VCaP (cell line): ENCODE data around the gene LMTK3.

Experiments
- H3K27ac ChIP-seq: fragments of 450-650 bp; 2 replicates; pipeline ENCODE4 v1.5.1; 2017
- CTCF ChIP-seq: fragments of 450-650 bp; conservative IDR thresholded peaks from 2 replicates; pipeline ENCODE4 v1.5.1; 2017; ENCODE audit warnings: mild to moderate bottlenecking, moderate library complexity

The LMTK3 gene

GRCh38 chr19:48511800-48512503 lies at the start of gene LMTK3:
Gene LMTK3, minus strand, starts transcription at chr19:48511835. Its CDS starts 259 bp downstream, at chr19:48511576.
- H3K27ac ChIP-seq = peak within 1 kb of the TSS; percentile 52; the same call in 1 of the 2 replicates
- no peak for TF ChIP-seq CTCF

DNA sequence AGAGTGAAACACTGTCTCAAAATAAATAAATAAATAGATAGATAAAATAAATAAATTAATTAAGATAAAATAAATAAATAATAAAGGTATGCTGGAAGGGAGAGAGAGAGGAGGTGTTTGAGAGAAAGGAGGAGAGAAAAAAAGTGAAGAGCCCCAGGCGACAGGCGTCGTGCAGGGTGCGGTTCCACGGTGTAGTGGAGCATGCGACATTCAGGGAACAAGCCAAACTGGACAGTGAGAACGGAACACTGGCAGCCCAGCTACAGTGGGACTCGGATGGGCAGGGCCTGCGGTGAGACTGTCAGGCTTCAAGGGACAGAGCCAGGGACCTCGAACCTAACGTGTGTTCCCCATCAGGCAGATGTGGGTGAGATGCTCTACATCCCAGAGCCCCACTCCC lies 49.8 kb upstream of the LMTK3 start:
- H3K27ac ChIP-seq = peak overlapping the region; percentile 77
- no peak for TF ChIP-seq CTCF

DNA sequence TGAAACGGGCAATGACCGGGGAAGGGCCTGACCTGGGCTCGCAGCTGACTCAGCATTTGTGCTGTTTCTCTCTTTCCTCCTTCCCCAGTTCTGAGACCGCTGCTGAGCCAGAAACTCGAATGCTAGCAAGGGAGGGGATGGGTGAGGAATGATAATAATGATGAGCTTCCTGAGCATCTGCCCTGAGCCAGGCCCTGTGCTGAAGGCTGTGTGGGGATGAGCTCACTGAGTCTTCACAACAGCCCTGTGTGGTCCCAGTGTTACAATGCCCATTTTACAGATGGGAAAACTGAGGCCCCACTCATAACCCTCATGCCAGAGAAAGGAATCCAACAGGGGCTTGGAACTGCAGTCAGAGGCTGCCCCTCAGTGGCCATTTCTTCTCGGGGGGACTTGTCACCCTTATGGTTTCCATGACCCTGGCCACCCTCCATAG lies 48.5 kb upstream of the LMTK3 start:
- peak overlapping the region; percentile 52; the same call in 1 of the 2 replicates for H3K27ac ChIP-seq
- peak; percentile 16; the same call in 1 of the 2 replicates for TF ChIP-seq CTCF

DNA sequence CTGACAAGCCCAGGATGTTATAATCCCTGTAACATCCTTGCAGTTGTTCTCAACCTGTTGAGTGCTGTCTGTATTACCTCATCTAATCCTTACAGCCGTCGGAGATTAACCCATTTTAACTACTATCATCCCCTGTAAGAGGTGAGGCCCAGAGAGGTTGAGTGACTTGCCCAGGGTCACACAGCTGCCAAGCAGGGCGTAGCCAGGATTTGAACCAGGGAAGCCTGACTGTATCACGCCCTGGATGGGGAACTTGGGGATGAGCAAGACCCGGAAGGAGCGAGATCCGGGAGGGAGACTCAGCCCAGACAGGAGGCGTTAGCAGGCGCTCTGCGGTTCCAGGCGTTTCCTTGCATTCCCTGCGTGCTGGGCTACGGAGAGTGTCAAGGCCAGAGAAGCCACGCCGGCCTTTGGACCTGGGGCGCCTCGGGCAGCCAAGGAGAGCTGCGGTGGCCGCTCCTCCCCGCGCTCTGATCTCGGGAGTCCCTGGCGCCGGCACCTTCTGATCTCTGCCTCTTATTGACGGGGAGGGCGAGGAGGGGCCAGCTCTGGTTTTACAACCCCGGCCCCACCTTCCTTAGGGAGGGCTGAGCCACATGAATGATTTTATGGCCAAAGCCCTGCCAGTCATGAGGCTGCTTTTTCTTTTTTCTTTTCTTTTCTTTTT lies 46.5 kb upstream of the LMTK3 start:
- peak overlapping the region; percentile 52 for H3K27ac ChIP-seq
- TF ChIP-seq CTCF = no peak

DNA sequence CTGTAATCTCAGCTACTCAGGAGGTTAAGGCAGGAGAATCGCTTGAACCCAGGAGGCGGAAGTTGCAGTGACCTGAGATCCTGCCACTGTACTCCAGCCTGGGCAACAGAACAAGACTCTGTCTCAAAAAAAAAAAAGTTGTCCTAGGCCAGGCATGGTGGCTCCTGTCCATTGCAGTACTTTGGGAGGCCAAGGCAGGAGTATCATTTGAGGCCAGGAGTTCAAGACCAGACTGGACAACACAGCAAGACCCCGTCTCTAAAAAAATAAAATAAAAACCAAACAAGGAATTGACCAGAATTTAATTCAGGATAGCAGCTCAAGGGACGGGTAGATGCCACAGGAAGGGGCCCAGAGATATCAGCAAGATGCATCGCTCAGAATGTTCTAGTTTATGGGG lies 45.2 kb upstream of the LMTK3 start:
- no peak for TF ChIP-seq CTCF
- no peak overlapping the region for H3K27ac ChIP-seq

GRCh38 chr19:48556163-48556562 lies 44.5 kb upstream of the LMTK3 start:
- TF ChIP-seq CTCF = no peak
- no peak overlapping the region for H3K27ac ChIP-seq

- no peak overlapping the region for H3K27ac ChIP-seq
- no peak for TF ChIP-seq CTCF
Observed at GRCh38 chr19:48554385-48555091, 42.9 kb upstream of the LMTK3 start.
